ENCODE measurements around the gene CYP27B1. TPM values are rescaled to one million over a fixed set of nuclear protein-coding genes. Genes with fewer than 3 reads are reported as not detected.

The CYP27B1 gene
- total RNA-seq, 1 experiment from 2014 or later = 11.6 TPM

- DNase-seq (ENCODE audit: low read depth, low spot score) (no peak), ATAC-seq (peak; percentile 5)
- peaks cover 10 to 37% of the 10 kb centered on the region in 2 experiments; a peak in 3 of 4 replicates for H3K4me1 ChIP-seq (ENCODE audit: control insufficient read depth in 1 of 2, insufficient read depth in 2 of 2, low read length in 2 of 2)
- no peaks in the 10 kb centered on the region for H3K9me3 ChIP-seq (ENCODE audit: control insufficient read depth in 1 of 2, insufficient read depth in 1 of 2, low read depth in 1 of 2, low read length in 2 of 2)
- peak overlapping the region; percentile 91 for H3K4me2 ChIP-seq (ENCODE audit: low read length)
- peaks cover 16 to 22% of the 10 kb centered on the region in 2 experiments; a peak in 3 of 4 replicates for H3K36me3 ChIP-seq (ENCODE audit: control insufficient read depth in 1 of 2, insufficient read depth in 2 of 2, low read length in 2 of 2)
- H3K9me2 ChIP-seq (ENCODE audit: insufficient read depth) = no peaks in the 10 kb centered on the region
- H3K27me3 ChIP-seq (ENCODE audit: insufficient read depth, low read length) = no peaks in the 10 kb centered on the region
- no TSS peak for BruUV-seq (replicated peaks)
- peak overlapping the region; percentile 69 to 76 for H3K4me3 ChIP-seq (replicated peaks in 1 of 2; ENCODE audit: low read depth in 1 of 2, low read length in 2 of 2)
- ChIA-PET CTCF (interaction anchor here (1.1 to 1.7 kb wide), 5 partner anchors 9 to 162 kb away, joined by 3 to 11 read pairs (median 4); no protein-coding TSS in a partner anchor), POLR2A (interaction anchor here (1.6 kb wide), 1 partner anchor 11 kb away, joined by 7 read pairs; no protein-coding TSS in a partner anchor), RAD21 (ENCODE audit: low non-redundant PET in 1 of 2, low total read pairs in 2 of 2, uncharacterized antibody in 2 of 2, unreplicated experiment in 2 of 2) (no interaction called here)
- H3K79me2 ChIP-seq (ENCODE audit: insufficient read depth, low read length) = peaks cover 15% of the 10 kb centered on the region
- intact Hi-C loops (cut with micrococcal nuclease) = no loop called here
- no peak for TF ChIP-seq CEBPB (IDR thresholded peaks at IDR 0.05; ENCODE audit: low read depth)
- peak; percentile 33; the same call in 1 of the 2 replicates for TF ChIP-seq POLR2AphosphoS5 (IDR thresholded peaks at IDR 0.05; ENCODE audit: low read depth, low read length)
- no peak overlapping the region for H2AFZ ChIP-seq (ENCODE audit: low read depth, low read length, poor library complexity, severe bottlenecking)
- H4K20me1 ChIP-seq (ENCODE audit: insufficient read depth) = no peaks in the 10 kb centered on the region
- H3K9ac ChIP-seq (ENCODE audit: low read length) = peak overlapping the region; percentile 90
- peak overlapping the region; percentile 76 for H3K27ac ChIP-seq (ENCODE audit: low read depth, low read length)
Observed at GRCh38 chr12:57745485-57745881, 21.4 kb downstream of the CYP27B1 start.

DNA sequence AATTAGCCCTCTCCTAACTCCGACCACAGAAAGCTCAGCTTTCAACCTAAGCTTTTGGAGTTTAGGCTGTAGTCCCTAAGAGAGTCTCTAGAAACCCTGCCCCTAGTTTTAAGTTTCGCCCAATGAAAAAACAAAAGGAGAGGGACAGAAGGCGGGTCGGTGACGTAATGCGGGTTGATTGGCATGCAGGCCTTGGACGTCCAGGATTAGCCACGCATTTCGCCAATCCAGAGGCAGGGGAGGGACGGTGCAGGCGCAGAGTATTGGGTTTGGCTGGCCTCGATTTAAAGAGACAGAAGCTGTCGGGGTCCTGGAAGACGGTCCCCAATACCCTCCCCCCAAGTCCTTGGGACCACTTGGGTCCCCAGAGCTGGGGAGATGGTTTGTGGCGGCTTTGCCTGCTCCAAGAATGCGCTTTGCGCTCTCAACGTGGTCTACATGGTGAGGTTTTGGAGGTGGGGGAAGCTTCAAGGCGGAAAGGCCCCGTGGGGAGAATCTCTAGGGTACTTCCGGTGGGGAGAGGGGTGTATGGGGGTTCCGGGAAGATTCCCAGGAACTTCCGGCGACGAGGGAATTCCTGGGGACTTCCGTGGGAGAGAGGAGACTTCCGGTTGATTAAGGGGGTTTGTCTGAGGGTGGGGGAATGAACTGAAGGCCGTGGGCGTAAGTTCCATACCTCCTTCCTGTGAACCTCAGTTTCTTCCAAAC is 21.9 kb downstream of the CYP27B1 start, which contains the start of gene TSPAN31:
Gene TSPAN31 (plus strand): TSS at position 263 of the 708 bp plus-strand sequence. CDS start 116 bp downstream, at position 379.
- peak; percentile 50 for TF ChIP-seq POLR2AphosphoS5 (IDR thresholded peaks at IDR 0.05; ENCODE audit: low read depth, low read length)
- TF ChIP-seq RAD21 (IDR thresholded peaks at IDR 0.05; ENCODE audit: low read depth) = no peak
- TF ChIP-seq POLR2A (IDR thresholded peaks at IDR 0.05; ENCODE audit: borderline replicate concordance, extremely low read depth, insufficient read depth, insufficient read length) = peak; percentile 49
- peak within 1 kb of the TSS; percentile 91 for H3K4me2 ChIP-seq (ENCODE audit: low read length)
- POLR2A ChIA-PET = interaction anchor here (0.7 to 1.6 kb wide), 6 partner anchors 12 to 145 kb away, joined by 3 to 7 read pairs (median 4); partner anchors contain the start of genes EEF1AKMT3 and METTL1
- intact Hi-C loops (cut with micrococcal nuclease) = no loop called here
- no peaks in the 10 kb centered on the region for H3K9me3 ChIP-seq (ENCODE audit: control insufficient read depth in 1 of 2, insufficient read depth in 1 of 2, low read depth in 1 of 2, low read length in 2 of 2)
- H3K27me3 ChIP-seq (ENCODE audit: insufficient read depth, low read length) = no peaks in the 10 kb centered on the region
- CTCF ChIA-PET = interaction anchor here (0.9 to 1.7 kb wide), 6 partner anchors 9 to 161 kb away, joined by 3 to 11 read pairs (median 4); no protein-coding TSS in a partner anchor
- RAD21 ChIA-PET (ENCODE audit: low non-redundant PET in 1 of 2, low total read pairs in 2 of 2, uncharacterized antibody in 2 of 2, unreplicated experiment in 2 of 2) = interaction anchor here (0.7 to 1.2 kb wide), 2 partner anchors 102 to 165 kb away, joined by 3 read pairs; no protein-coding TSS in a partner anchor
- H3K4me1 ChIP-seq (ENCODE audit: control insufficient read depth in 1 of 2, insufficient read depth in 2 of 2, low read length in 2 of 2) = peaks cover 10 to 36% of the 10 kb centered on the region in 2 experiments; a peak in 3 of 4 replicates
- BruUV-seq (replicated peaks) = no TSS peak
- H3K9me2 ChIP-seq (ENCODE audit: insufficient read depth) = no peaks in the 10 kb centered on the region
- H3K9ac ChIP-seq (ENCODE audit: low read length) = peak within 1 kb of the TSS; percentile 90
- peak within 1 kb of the TSS; percentile 69 to 76 for H3K4me3 ChIP-seq (replicated peaks in 1 of 2; ENCODE audit: low read depth in 1 of 2, low read length in 2 of 2)
- DNase-seq (ENCODE audit: low read depth, low spot score) (peak; percentile 98), ATAC-seq (peak; percentile 83)
- H4K20me1 ChIP-seq (ENCODE audit: insufficient read depth) = no peaks in the 10 kb centered on the region
- H3K27ac ChIP-seq (ENCODE audit: low read depth, low read length) = peak within 1 kb of the TSS; percentile 76
- peak within 1 kb of the TSS; percentile 70 for H2AFZ ChIP-seq (ENCODE audit: low read depth, low read length, poor library complexity, severe bottlenecking)
- H3K36me3 ChIP-seq (ENCODE audit: control insufficient read depth in 1 of 2, insufficient read depth in 2 of 2, low read length in 2 of 2) = peaks cover 11 to 17% of the 10 kb centered on the region in 2 experiments; a peak in 3 of 4 replicates
- H3K79me2 ChIP-seq (ENCODE audit: insufficient read depth, low read length) = peaks cover 10% of the 10 kb centered on the region

All from HCT116 (cell line).